MG63 (cell line): ENCODE data around the gene BICDL1. TPM values are rescaled to one million over a fixed set of nuclear protein-coding genes. Genes with fewer than 3 reads are reported as not detected.

Experiments
- DNase-seq: peaks from one replicate; pipeline ENCODE4 v3.0.0-alpha.2; 2020
- H3K27me3 ChIP-seq: fragments of 250-450 bp; sonication (Bioruptor Pico); 2 replicates; pipeline ENCODE4 v1.5.1; 2020; ENCODE audit warnings: mild to moderate bottlenecking, moderate library complexity
- H3K36me3 ChIP-seq: fragments of 250-450 bp; sonication (Bioruptor Pico); 2 replicates; pipeline ENCODE4 v1.5.1; 2020; ENCODE audit warnings: mild to moderate bottlenecking, moderate library complexity
- H3K4me3 ChIP-seq: fragments of 250-450 bp; sonication (Bioruptor Pico); 2 replicates; pipeline ENCODE4 v1.5.1; 2020; ENCODE audit warnings: mild to moderate bottlenecking, moderate library complexity
- H3K9me3 ChIP-seq: fragments of 250-450 bp; sonication (Bioruptor Pico); 2 replicates; pipeline ENCODE4 v1.5.1; 2020; ENCODE audit warnings: mild to moderate bottlenecking, moderate library complexity
- total RNA-seq: library from RNA; depleted of rRNA; stranded (reverse); fragments of >200 nt; shearing (Covaris generic); gene quantifications from 2 replicates; pipeline ENCODE4 v1.2.3, GENCODE V29; 2014; ENCODE audit warnings: low replicate concordance; rRNA removed

BICDL1 gene
- total RNA-seq, 1 experiment from 2014 or later: not detected

GRCh38 chr12:120139958-120140357, 150.9 kb downstream of the BICDL1 start:
- Histone ChIP-seq H3K9me3 (no peaks in the 10 kb centered on the region), H3K27me3 (no peaks in the 10 kb centered on the region), H3K4me3 (no peak overlapping the region), H3K36me3 (peaks cover 90% of the 10 kb centered on the region)
- DNase-seq: no peak

GRCh38 chr12:120140603-120141002, 151.6 kb downstream of the BICDL1 start:
- no peaks in the 10 kb centered on the region for H3K27me3 ChIP-seq
- DNase-seq: no peak
- H3K4me3 ChIP-seq: no peak overlapping the region
- peaks cover 94% of the 10 kb centered on the region for H3K36me3 ChIP-seq
- H3K9me3 ChIP-seq: no peaks in the 10 kb centered on the region

- Histone ChIP-seq H3K4me3 (no peak overlapping the region), H3K9me3 (no peaks in the 10 kb centered on the region), H3K27me3 (no peaks in the 10 kb centered on the region), H3K36me3 (peaks cover 91% of the 10 kb centered on the region)
- no peak for DNase-seq
Measured at GRCh38 chr12:120141336-120141735, 152.3 kb downstream of the BICDL1 start.

GRCh38 chr12:120142231-120142877, 153.3 kb downstream of the BICDL1 start:
- H3K36me3 ChIP-seq: peaks cover 91% of the 10 kb centered on the region
- no peak for DNase-seq
- H3K4me3 ChIP-seq: no peak overlapping the region
- H3K9me3 ChIP-seq: no peaks in the 10 kb centered on the region
- H3K27me3 ChIP-seq: no peaks in the 10 kb centered on the region

Other genes starting within 250 kb of the BICDL1 start
- 4.1 and 5.6 TPM in 2 replicates for gene CIT, start 111.9 kb upstream of the BICDL1 start, total RNA-seq
- gene RAB35, start 127.5 kb downstream of the BICDL1 start, total RNA-seq: 53.3 and 57.1 TPM in 2 replicates
- gene GCN1, start 205.5 kb downstream of the BICDL1 start, total RNA-seq: 39.6 and 76.8 TPM in 2 replicates
- gene RPLP0, start 211.9 kb downstream of the BICDL1 start, total RNA-seq: 5,975 and 7,875 TPM in 2 replicates